ENCODE data around the gene CHST3. TPM values are rescaled to one million over a fixed set of nuclear protein-coding genes. Genes with fewer than 3 reads are reported as not detected.

Gene CHST3
- total and polyA plus RNA-seq, 9 donors = 16.4 to 69.2 (median 36.1) TPM

- Histone ChIP-seq H3K4me1 (ENCODE audit: insufficient read depth) (peaks cover 58% of the 10 kb centered on the region), H3K27ac (no peak overlapping the region), H3K36me3 (no peaks in the 10 kb centered on the region), H3K9me3 (no peaks in the 10 kb centered on the region), H3K27me3 (no peaks in the 10 kb centered on the region), H3K4me3 (no peak overlapping the region)
- DNase-seq = no peak
- intact Hi-C loops (cut with DNase I) = no loop called here
- TF ChIP-seq CTCF (IDR thresholded peaks at IDR 0.05) (no peak), EP300 (IDR thresholded peaks at IDR 0.05) (no peak), POLR2A (IDR thresholded peaks at IDR 0.05) (no peak)
- 71 to 85% (median 81%) methylated on average over 14 of the region's 14 CpGs for WGBS, 3 donors
Observed at GRCh38 chr10:71972746-71973695, 8.8 kb downstream of the CHST3 start.

- WGBS, 3 donors = 81 to 94% (median 94%) methylated on average over 9 of the region's 9 CpGs
- Histone ChIP-seq H3K4me1 (ENCODE audit: insufficient read depth) (peaks cover 60% of the 10 kb centered on the region), H3K27me3 (no peaks in the 10 kb centered on the region), H3K36me3 (no peaks in the 10 kb centered on the region), H3K27ac (peak overlapping the region in 1 of 2 donors; percentile 65), H3K9me3 (no peaks in the 10 kb centered on the region), H3K4me3 (no peak overlapping the region)
- TF ChIP-seq POLR2A (IDR thresholded peaks at IDR 0.05) (no peak), EP300 (IDR thresholded peaks at IDR 0.05) (no peak), CTCF (IDR thresholded peaks at IDR 0.05) (no peak)
- DNase-seq = no peak
- intact Hi-C loops (cut with DNase I) = no loop called here
Observed at GRCh38 chr10:71973777-71974488, 9.7 kb downstream of the CHST3 start.

- peak overlapping the region; percentile 56 to 65 for H3K27ac ChIP-seq
- H3K4me1 ChIP-seq (ENCODE audit: insufficient read depth) = peaks cover 61% of the 10 kb centered on the region
Observed at GRCh38 chr10:71974489-71975021, 10.4 kb downstream of the CHST3 start.

More at GRCh38 chr10:71974489-71975021, 10.4 kb downstream of the CHST3 start:
- Histone ChIP-seq H3K9me3 (no peaks in the 10 kb centered on the region), H3K4me3 (no peak overlapping the region), H3K36me3 (no peaks in the 10 kb centered on the region), H3K27me3 (no peaks in the 10 kb centered on the region)
- TF ChIP-seq CTCF (IDR thresholded peaks at IDR 0.05) = no peak
- TF ChIP-seq EP300 (IDR thresholded peaks at IDR 0.05) = no peak
- no peak for TF ChIP-seq POLR2A (IDR thresholded peaks at IDR 0.05)
- peak in 1 of 5 donors; percentile 38 for DNase-seq
- 55 to 77% (median 74%) methylated on average over 6 of the region's 6 CpGs for WGBS, 3 donors
- intact Hi-C loops (cut with DNase I) = no loop called here
